HCT116 (cell line): ENCODE measurements around the gene STUM.

Experiments
- ATF3 ChIP-seq: IDR thresholded peaks from 2 replicates; pipeline ENCODE4 v1.6.1; 2012
- CTCF ChIP-seq, 3 experiments: fragments of 200-600 bp in 1 of 3; sonication (generic) in 1 of 3; IDR thresholded peaks in 2 of 3; conservative IDR thresholded peaks in 1 of 3; 2 replicates each; pipeline ENCODE4 v1.5.1; 2012 to 2017; ENCODE audit warnings: low read depth in 2 of 3, low read length in 2 of 3, antibody characterized with exemption in 1 of 3, borderline replicate concordance in 1 of 3, control low read depth in 1 of 3, mild to moderate bottlenecking in 1 of 3, mixed read lengths in 1 of 3, mixed run types in 1 of 3, moderate library complexity in 1 of 3; ENCODE audit not compliant: insufficient read depth in 1 of 3
- ELF1 ChIP-seq: IDR thresholded peaks from 2 replicates; pipeline ENCODE4 v1.6.1; 2012; ENCODE audit warnings: low read depth, borderline replicate concordance
- EZH2 ChIP-seq: fragments of 200-600 bp; sonication (generic); IDR thresholded peaks from 2 replicates; pipeline ENCODE4 v1.6.1; 2017; ENCODE audit warnings: antibody characterized with exemption, mixed run types
- EZH2phosphoT487 ChIP-seq: fragments of 200-600 bp; IDR thresholded peaks from 2 replicates; pipeline ENCODE4 v1.6.1; 2018; ENCODE audit warnings: antibody characterized with exemption, borderline replicate concordance
- JUND ChIP-seq: IDR thresholded peaks from 2 replicates; pipeline ENCODE4 v1.6.1; 2012
- POLR2A ChIP-seq: IDR thresholded peaks from 2 replicates; pipeline ENCODE4 v1.7.0; 2011; ENCODE audit warnings: borderline replicate concordance; ENCODE audit not compliant: insufficient read depth, insufficient read length; ENCODE audit errors: extremely low read depth
- POLR2AphosphoS5 ChIP-seq: IDR thresholded peaks from 2 replicates; pipeline ENCODE4 v1.6.1; 2011; ENCODE audit warnings: mild to moderate bottlenecking, low read depth, low read length, moderate library complexity
- RAD21 ChIP-seq: IDR thresholded peaks from 2 replicates; pipeline ENCODE4 v1.6.1; 2012; ENCODE audit warnings: low read depth, mild to moderate bottlenecking
- SIN3A ChIP-seq: IDR thresholded peaks from 2 replicates; pipeline ENCODE4 v1.6.1; 2012; ENCODE audit warnings: low read depth
- SRF ChIP-seq: IDR thresholded peaks from 2 replicates; pipeline ENCODE4 v1.6.1; 2012; ENCODE audit warnings: low read depth
- YY1 ChIP-seq: IDR thresholded peaks from 2 replicates; pipeline ENCODE4 v1.6.1; 2011; ENCODE audit warnings: low read length, low read depth, moderate library complexity, mild to moderate bottlenecking; ENCODE audit not compliant: insufficient replicate concordance; ENCODE audit errors: extremely low read depth
- ZNF274 ChIP-seq: fragments of 200-500 bp; sonication (Bioruptor generic); IDR thresholded peaks from 2 replicates; pipeline ENCODE4 v1.6.1; 2014; ENCODE audit warnings: mild to moderate bottlenecking, low read depth, low read length, inconsistent platforms
- TF ChIP-seq, protein P1 (sequence below): IDR thresholded peaks from 2 replicates; pipeline ENCODE4 v1.6.1; 2012

DNA sequence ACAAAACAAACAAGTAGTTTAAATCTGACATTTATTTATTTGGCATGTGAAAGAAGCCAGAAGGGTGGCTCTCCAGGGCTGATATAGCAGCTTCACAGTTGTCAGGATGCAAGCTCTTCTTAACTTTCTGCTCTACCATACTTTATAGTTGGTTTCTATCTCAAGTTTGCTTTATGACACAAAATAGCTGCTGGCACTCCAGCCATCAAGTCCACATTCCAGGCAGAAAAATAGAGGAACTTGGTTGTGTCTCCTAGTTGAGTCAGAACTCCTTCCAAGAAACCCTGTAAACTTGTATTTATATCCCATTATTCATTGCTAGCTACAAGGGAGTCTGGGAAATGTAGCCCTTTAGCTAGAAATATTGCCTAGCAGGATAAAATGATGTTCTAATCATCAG lies 24.0 kb upstream of the STUM start:
- TF ChIP-seq CTCF (IDR thresholded peaks at IDR 0.05 in 2 of 3, conservative IDR thresholded peaks at IDR 0.05 in 1 of 3; ENCODE audit: borderline replicate concordance in 1 of 3, insufficient read depth in 1 of 3, low read depth in 2 of 3, low read length in 2 of 3): no peak
- TF ChIP-seq, protein P1, sequence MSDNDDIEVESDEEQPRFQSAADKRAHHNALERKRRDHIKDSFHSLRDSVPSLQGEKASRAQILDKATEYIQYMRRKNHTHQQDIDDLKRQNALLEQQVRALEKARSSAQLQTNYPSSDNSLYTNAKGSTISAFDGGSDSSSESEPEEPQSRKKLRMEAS: no peak
- no peak for TF ChIP-seq SRF
- TF ChIP-seq ZNF274: no peak
- no peak for TF ChIP-seq YY1
- TF ChIP-seq EZH2: no peak
- no peak for TF ChIP-seq JUND
- no peak for TF ChIP-seq ATF3
- TF ChIP-seq ELF1: no peak
- TF ChIP-seq POLR2A: no peak
- TF ChIP-seq RAD21: no peak
- no peak for TF ChIP-seq POLR2AphosphoS5
- no peak for TF ChIP-seq SIN3A
- TF ChIP-seq EZH2phosphoT487: no peak
